Measurements from ENCODE around the gene CCDC15.

Gene CCDC15

GRCh38 chr11:124934862-124935547 lies 19.0 kb upstream of the CCDC15 start:
- no peak for TF ChIP-seq CTCF (IDR thresholded peaks at IDR 0.05; ENCODE audit: low read depth, low read length)
- H3K4me3 ChIP-seq (ENCODE audit: low read depth, low read length), result no peak overlapping the region; the same call in 1 of the 2 replicates

GRCh38 chr11:124935548-124936514 lies 18.2 kb upstream of the CCDC15 start, which contains the start of gene HEPACAM:
Gene HEPACAM, minus strand, starts transcription at chr11:124936047. Its CDS starts 41 bp downstream, at chr11:124936006.
- no peak for TF ChIP-seq CTCF (IDR thresholded peaks at IDR 0.05; ENCODE audit: low read depth, low read length)
- H3K4me3 ChIP-seq (ENCODE audit: low read depth, low read length), result no peak within 1 kb of the TSS

- H3K4me3 ChIP-seq (ENCODE audit: low read depth, low read length), result no peak overlapping the region
- TF ChIP-seq CTCF (IDR thresholded peaks at IDR 0.05; ENCODE audit: low read depth, low read length), result no peak
Measured at GRCh38 chr11:124937336-124937935, 16.6 kb upstream of the CCDC15 start.

- TF ChIP-seq CTCF (IDR thresholded peaks at IDR 0.05; ENCODE audit: low read depth, low read length), result no peak
- no peak overlapping the region for H3K4me3 ChIP-seq (ENCODE audit: low read depth, low read length)
Measured at GRCh38 chr11:124938206-124938765, 15.7 kb upstream of the CCDC15 start.

GRCh38 chr11:124938970-124939369 lies 15.0 kb upstream of the CCDC15 start:
- no peak overlapping the region for H3K4me3 ChIP-seq (ENCODE audit: low read depth, low read length)

GRCh38 chr11:124941703-124942102 lies 12.3 kb upstream of the CCDC15 start:
- no peak overlapping the region for H3K4me3 ChIP-seq (ENCODE audit: low read depth, low read length)
- TF ChIP-seq CTCF (IDR thresholded peaks at IDR 0.05; ENCODE audit: low read depth, low read length), result no peak

More at GRCh38 chr11:124938970-124939369, 15.0 kb upstream of the CCDC15 start:
- no peak for TF ChIP-seq CTCF (IDR thresholded peaks at IDR 0.05; ENCODE audit: low read depth, low read length)
